Right renal cortex interstitium (tissue), 3 donors: Measurements from ENCODE around the gene TYSND1. TPM values are rescaled to one million over a fixed set of nuclear protein-coding genes. Genes with fewer than 3 reads are reported as not detected.
"Not testable (repeated sequence)": the region's sequence is repeated elsewhere in the genome, so short reads cannot be mapped to it uniquely, and the experiment has no call there.

ENCODE experiments used
- DNase-seq, 3 donors: peaks; one replicate each; pipeline ENCODE4 v3.0.0-alpha.2; 2013; ENCODE audit warnings: low read depth in 3 of 3, low spot score in 2 of 3
- polyA plus RNA-seq, 3 donors: library from polyadenylated mRNA; unstranded; fragments of 120-200 nt; gene quantifications; one replicate each; pipeline ENCODE4 v1.2.1, GENCODE V29; 2013; ENCODE audit not compliant: insufficient read length in 3 of 3

Gene TYSND1
- polyA plus RNA-seq, 3 donors, result 9.1 to 11.5 (median 10.3) TPM

DNA sequence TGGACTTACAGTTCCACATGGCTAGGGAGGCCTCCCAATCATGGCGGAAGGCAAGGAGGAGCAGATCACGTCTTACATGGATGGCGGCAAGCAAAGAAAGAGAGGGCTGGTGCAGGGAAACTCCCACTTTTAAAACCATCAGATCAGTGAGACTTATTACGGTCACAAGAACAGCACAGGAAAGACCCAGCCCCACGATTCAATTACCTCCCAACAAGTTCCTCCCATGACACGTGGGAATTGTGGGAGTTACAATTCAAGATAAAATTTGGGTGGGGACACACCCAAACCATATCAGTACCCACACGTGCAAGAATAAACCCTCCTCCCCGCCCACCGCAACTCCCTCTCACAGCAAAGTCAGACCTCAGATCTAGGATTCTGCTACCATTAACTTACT, 9.4 kb downstream of the TYSND1 start:
- no peak for DNase-seq

GRCh38 chr10:70135684-70136083, 10.8 kb downstream of the TYSND1 start:
- DNase-seq, result no peak

DNA sequence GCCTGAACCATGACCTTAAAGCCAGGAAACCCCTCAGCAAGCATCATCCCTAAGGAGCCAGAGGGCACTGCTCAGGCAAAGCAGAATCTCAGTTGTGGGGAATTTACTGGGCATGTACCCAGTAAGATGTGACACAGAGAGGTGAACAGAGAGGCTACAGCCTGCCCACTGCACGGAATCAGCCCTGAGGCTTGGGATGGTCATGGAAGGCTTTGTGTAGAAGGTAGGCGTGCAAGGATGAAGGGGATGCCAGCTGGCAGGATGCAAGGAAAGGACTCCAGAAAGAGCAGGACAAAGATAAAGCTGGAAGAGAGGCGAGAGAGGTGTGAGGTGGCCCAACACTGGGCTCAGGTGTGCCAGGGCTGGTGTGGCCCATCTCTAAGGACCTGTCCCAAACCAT, 11.5 kb downstream of the TYSND1 start:
- DNase-seq, result no peak

DNA sequence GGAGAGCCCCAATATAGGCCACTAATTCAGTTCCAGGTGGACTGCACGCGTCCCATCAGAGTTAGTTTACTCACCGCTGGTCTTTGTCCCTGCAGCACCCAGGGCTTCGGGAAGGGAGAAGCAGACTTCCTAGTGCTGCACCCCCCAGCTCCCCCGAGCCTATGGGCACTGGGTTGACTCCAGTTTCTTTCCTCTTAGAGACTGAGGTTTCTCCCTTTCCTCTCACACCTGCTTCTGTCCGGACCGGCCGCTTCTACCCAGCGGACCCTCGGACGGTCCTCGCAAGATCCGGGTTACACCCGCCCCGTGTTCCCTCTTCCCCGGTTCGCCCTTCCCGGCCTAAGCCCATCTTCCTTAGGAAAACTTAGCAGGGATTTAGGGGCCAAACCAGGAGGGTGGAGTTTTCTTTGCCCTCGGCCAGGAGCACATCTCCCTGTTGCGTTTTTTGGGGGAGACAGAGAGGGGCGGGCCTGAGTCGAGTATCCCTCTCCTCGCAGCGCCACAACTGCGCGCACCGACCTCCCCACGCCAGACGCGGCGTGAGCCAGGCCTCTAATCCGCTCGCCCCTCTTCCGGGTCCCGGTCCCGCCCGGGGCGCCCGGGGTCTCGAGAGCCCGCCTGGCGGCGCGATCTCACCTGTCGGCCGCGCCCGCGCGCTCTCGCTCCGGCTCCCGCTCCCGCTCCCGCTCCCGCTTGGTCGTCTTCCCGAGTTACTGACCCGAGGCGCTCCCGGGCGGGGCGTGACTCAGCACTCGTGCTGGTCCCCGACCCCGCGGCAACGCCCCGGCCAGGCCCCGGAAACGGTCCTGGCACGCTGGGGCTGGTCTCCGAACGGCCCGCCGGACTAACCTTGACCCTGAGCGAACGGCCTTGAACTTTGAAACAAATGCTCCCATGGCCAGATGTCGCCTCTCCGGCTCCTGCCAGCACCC, 14.1 kb downstream of the TYSND1 start, which contains the start of gene AIFM2:
TSS of gene AIFM2 (minus strand) at position 728 of the 932 bp plus-strand sequence. CDS start 8,741 bp downstream, outside the sequence.
- DNase-seq, result peak in 1 of 3 donors; percentile 61

DNA sequence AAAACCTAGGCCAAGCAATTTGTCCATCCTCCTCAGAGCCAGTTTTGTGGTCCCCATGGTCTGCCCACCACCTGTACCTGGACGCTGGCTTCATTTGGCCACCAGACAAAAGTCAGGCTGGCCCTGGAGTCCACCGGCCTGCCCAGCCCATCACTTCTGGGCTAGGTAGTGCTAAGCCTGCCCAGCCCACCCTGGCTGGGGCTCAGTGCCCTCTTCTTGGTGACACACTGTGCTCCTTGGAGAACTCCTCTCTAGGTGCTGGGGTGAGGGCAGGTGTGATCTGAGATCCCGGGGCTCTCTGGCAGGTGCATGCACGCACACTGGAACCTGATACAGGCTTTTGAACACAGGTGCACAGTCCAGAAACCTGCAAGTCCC, 15.0 kb downstream of the TYSND1 start:
- no peak for DNase-seq

DNA sequence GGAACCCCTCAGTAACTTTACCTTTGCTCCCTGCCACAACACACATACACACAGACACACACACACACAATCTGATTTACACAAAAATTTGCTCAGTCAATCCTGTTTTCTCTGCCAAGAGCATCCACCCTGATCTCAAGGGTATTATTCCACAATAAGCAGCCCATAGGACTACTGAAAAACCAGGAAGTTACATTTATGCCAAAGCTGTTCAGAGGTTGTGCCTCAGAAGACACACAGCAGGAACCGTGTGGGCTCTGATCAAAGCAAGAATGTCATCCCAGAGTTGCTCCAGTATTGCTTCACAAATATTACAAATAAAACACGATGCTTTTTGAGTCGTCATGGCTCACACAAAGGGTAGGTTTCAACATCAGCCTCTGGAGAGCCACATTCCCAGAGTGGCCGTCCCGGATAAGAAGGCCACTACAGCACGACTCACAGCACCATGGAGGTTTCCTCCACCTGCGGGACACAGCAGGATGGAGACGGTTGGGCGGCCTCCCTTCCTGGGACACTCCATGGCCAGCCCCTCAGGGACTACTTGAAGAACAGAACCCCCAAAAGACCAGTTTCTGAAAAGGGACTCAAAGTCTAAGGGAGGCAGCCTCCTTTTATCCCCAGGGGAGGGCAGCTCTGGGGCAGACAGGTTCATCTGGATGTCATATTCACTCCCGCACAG, 15.5 kb downstream of the TYSND1 start:
- no peak for DNase-seq

DNA sequence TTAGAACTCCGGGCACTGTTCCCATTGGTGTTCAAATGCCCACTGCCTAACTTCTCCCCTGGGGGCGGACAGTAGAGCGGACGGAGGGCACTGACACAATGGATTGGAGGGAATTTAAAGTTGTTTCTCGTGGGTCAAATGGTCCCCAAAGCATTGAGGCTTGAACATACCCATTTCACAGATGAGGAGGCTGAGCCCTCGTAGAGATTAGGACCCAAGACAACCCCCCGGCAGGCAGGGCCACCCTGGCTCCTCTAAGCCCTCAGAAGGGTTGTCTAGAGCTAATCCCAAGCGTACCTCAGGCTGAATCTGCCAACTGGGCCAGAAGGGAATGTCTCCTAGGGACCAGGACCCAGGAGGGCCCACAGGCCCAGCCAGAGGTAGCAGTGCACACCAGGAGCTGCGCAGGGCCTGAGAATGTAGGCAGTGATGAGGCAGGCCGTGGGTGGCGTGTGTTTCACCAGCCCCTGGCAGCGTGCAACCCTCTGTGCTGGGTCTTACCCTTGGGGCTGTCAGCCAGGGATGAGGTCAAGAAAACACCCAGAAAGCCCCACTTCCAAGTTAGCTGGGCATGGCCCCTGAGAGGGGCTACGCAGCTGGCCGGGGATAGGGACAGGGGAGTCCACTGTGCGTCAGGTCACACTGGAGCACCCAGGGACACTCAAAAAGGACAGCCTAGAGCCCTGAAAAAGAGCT, 19.7 kb downstream of the TYSND1 start:
- no peak for DNase-seq

DNA sequence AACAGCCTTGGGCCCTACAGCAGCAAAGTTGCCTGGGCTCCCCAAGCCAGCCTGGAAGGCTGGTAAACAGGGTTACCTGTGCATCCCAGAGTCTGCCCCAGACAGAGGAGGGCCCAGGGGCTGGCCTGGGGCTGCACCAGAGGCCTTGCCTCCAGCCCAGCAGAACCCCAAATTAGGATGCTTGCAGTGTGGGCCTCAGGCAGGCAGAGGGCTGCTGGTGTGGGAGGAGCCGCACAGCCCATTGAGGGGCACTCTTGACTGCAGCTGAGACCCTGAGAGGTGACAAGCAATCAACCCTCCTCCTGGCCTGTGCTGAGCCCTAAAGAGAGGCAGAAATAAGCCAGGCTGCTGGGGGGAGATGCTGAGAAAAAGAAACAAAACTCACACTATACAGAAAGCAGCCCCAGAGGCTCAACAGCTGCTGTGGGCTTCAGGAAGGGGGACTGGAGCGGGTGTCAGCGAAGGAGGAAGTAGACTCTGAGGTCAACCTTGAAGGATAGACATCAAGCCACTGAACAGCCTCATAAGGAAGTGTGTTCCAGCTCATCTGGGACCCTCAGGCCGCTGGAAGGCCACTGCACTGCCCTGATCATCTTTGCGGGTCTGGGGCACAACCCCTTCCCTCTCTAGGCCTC, 20.5 kb downstream of the TYSND1 start:
- DNase-seq, result no peak

- DNase-seq, result no peak
These were observed 21.6 kb downstream of the TYSND1 start for GRCh38 chr10:70124918-70125317.

DNA sequence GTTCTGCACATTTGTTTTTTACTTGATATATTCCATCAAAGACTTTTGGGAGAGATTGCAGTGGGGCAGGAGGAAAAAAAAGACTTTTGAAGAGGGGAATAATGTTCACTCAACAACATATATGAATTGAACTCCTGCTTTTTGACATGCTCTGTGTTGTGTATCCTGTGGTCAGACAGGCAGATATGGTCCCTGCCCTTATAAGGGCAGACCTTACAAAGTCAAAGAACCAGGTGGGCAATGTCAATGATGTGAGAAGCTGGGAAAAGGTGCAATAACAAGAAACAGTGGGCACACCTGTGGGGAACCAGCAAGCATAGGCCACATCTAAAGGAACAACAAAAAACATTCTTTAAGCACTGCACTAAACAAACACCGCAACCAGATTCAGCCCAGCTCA, 22.1 kb downstream of the TYSND1 start:
- no peak for DNase-seq

DNA sequence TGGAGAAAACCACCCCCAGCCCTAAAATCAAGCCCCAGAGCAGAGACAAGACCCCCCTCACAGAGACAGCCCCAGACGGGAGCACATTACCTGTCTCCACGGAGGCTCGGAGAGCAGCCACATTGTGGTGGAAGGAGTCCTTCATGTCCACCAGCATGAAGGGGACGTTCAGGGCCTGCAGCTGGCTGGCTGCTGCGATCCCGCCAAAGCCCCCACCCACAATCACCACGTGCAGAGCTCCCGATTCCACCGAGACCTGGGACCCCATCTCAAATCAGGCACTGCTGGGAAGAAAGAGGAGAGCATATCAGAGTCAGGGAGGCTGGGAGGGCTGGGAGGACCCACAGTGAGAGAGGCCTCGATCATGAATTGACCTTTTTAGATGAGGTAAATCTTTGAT, 22.7 kb downstream of the TYSND1 start:
- DNase-seq, result no peak

- DNase-seq, result not testable (repeated sequence)
These were observed 23.3 kb downstream of the TYSND1 start for GRCh38 chr10:70123166-70123565.

DNA sequence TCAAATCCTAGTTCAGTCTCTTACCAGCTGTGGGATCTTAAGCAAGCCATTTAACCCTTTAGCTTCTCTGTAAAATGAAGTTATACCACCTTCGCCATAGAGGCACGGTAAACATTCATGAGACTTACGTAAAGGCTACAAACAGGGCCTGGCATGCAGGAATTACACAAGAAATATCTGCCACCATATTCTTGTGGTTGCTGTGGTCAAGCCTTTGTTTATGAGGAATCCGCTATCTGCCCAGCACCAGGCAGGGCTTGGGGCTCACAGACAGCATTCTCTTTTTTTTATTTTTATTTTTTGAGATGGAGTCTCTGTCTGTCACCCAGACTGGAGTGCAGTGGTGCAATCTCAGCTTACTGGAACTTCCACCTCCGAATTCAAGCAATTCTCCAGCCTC, 23.8 kb downstream of the TYSND1 start:
- DNase-seq, result no peak

DNA sequence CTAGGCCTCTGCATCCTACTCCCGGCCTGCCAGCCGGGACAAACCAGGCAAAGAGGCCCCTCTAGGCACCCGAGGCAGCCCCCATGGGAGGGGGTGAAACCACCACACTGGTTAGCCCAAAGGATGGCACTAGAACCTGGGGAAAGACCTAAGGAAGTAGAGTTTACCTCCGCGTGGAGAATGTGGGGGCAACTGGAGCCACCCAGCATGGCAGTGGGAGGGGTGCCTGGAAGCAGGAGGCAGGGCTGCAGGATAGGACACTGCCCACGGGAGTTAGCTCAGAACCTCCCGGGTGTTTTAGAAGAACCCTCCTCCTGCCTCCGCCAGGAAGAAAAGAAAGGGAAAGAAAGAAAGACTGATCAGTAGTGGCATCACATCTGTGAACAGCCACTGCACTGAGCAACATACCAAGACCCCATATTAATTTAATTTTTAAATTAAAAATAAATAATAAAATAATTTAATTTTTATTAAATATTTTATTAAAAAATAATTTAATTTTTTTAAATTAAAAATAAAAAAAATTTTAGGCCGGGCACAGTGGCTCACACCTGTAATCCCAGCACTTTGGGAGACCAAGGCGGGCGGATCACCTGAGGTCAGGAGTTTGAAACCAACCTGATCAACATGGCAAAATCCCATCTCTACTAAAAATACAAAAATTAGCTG, 25.1 kb downstream of the TYSND1 start:
- no peak for DNase-seq

- DNase-seq, result no peak
These were observed 26.1 kb downstream of the TYSND1 start for GRCh38 chr10:70120417-70120816.

- no peak for DNase-seq
These were observed 26.9 kb downstream of the TYSND1 start for GRCh38 chr10:70119623-70120022.

- DNase-seq, result no peak
These were observed 27.3 kb downstream of the TYSND1 start for GRCh38 chr10:70119197-70119596.

GRCh38 chr10:70118196-70118595, 28.3 kb downstream of the TYSND1 start:
- no peak for DNase-seq

GRCh38 chr10:70117646-70118045, 28.9 kb downstream of the TYSND1 start:
- DNase-seq, result no peak

- DNase-seq, result no peak
These were observed 30.4 kb downstream of the TYSND1 start for GRCh38 chr10:70115948-70116682.
